HG03175 (cell line): ENCODE measurements around the gene ZNF497.
A peak's percentile ranks its signal among the peaks of the same experiment; 100 is the strongest.
"Not testable (repeated sequence)": the region's sequence is repeated elsewhere in the genome, so short reads cannot be mapped to it uniquely, and the experiment has no call there.

Source experiments
- ATAC-seq: cut with Tn5 transposase; IDR thresholded peaks from one replicate; pipeline ENCODE4 v1.9.1; 2021; ENCODE audit warnings: mild to moderate bottlenecking, moderate library complexity; ENCODE audit not compliant: unreplicated experiment

ZNF497 gene

GRCh38 chr19:58394821-58395219 lies 32.3 kb upstream of the ZNF497 start:
- no peak for ATAC-seq

GRCh38 chr19:58393725-58394033 lies 31.1 kb upstream of the ZNF497 start:
- no peak for ATAC-seq

- no peak for ATAC-seq
Observed at GRCh38 chr19:58392945-58393724, 30.6 kb upstream of the ZNF497 start.

DNA sequence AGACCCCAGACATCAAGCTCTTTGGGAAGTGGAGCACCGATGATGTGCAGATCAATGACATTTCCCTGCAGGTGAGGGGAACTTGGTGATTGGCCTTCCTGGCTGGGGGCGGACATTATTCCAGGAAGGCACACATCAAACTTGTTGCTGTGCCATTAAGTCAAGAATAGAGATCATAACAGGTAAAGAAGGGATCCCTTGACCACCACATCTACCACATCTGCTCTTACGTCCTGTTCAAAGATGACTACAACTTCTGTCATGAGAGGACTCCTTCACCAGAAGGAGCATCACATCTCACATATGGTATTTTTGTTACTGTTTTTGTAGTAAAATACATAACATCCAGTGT lies 25.6 kb upstream of the ZNF497 start:
- ATAC-seq = no peak

DNA sequence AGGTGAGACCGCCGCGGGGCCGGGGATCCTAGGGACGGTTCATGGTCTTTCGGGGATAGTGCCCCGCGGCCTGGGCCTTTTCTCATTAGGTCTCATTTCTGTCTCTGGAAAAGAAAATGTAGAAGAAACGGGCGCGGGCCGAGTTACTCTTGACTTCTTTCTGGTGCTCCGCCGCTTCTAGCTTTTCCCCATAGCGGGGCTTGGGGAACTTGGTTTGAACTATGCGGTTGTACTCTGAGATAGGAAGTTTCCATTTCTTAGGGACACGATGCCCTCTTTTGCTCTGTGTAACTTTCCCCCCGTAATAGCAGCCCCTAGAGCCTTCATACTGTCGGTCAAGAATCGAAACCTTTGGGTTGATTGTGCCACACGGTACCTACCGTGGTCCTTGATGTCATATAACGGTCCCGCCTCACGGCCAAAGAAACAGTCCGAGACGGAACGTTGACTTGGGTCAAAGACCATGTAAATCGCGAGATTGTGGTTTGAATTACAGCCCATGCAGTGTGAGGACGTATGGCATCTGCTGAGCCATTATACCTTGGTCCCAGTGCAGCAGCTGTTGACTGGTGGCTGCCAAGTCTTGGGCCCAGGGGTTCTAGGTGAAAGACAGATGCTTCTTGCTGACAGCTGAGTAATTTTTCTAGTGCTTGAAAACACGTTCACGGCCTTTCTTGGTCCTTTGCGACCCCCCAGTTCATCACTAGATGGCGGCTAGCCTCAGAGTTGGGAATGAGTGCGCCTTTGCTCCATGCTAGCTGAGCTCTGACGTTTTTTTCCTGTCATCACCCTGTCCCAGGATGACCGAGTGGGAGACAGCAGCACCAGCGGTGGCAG lies 25.0 kb upstream of the ZNF497 start:
- no peak for ATAC-seq

DNA sequence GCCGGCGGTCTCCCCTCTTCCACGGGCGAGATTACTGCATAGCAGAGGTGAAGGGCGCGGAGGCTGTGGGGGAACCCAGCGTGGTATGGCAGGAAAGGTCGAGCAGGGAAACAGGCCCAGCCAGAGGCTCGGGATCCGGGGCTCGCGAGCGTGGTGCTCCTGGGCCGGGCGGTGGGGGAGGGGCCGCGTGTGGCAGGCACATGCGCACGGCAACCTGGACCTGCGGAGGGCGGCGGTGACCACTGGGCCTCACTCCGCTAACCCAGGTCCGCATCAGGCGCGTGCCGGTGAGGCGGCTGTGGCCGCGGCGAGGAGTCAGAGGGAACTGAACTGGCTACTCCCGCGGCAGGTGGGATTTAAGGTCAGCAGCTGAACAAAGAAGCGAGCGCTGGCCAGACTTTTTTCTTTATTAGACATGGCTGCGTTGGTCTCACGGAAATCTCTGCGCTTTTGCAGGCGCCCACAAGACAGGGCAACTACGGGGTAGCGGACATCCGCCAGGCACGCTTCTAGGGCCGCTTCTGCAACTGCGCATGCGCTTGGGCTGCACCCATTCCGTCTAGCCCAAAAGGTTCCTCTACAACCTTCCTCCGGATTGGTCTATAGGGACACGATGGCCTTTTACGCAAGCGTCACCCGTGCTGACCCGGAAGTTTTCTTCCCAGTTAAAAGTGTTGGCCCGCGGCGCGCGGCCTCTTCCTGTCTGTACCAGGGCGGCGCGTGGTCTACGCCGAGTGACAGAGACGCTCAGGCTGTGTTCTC lies 24.2 kb upstream of the ZNF497 start, which contains the start of gene RPS5:
Gene RPS5 (plus strand): TSS at position 694 of the 762 bp plus-strand sequence. CDS start 869 bp downstream, outside the sequence.
- peak; percentile 90 for ATAC-seq

GRCh38 chr19:58385891-58386575 lies 23.5 kb upstream of the ZNF497 start:
- peak; percentile 11 for ATAC-seq

- ATAC-seq = no peak
Observed at GRCh38 chr19:58385313-58385890, 22.9 kb upstream of the ZNF497 start.

DNA sequence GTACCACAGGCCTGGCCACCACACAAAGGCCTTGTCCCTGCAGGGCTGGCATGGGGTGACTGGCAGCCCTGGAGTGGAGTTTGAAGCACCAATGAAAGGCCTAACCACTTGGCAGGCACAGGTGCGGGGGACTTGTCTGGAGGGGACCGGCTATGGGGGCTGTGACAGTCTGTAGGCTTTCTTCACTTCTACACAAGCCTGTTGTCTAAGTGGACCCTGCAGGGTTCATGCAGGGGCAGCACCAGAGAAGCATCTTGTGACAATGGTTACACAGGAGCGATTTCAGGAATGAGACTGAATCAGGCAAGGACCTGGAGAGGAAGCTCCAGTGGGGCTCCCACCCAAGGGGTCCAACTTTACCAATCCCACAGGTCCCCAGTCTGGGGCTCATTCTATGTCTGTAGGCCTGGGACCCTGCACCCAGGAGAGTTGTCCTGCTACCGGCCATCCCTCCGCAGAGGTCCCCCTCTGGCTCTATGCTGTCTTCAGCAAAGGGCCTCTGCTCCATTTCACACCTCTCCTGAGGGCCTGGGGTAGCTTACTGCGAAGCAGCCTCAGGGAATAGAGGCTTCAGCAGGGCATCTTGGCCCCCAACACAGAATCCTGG lies 20.5 kb upstream of the ZNF497 start:
- ATAC-seq = no peak

- ATAC-seq = no peak
Observed at GRCh38 chr19:58381460-58382212, 19.1 kb upstream of the ZNF497 start.

- ATAC-seq = peak; percentile 84
Observed at GRCh38 chr19:58380662-58381459, 18.3 kb upstream of the ZNF497 start, which contains the start of gene ZNF837. Gene ZNF837, minus strand, starts transcription at chr19:58381030. Its CDS starts 11,698 bp downstream, at chr19:58369332.

- no peak for ATAC-seq
Observed at GRCh38 chr19:58380037-58380661, 17.6 kb upstream of the ZNF497 start.

- ATAC-seq = no peak
Observed at GRCh38 chr19:58379246-58379645, 16.7 kb upstream of the ZNF497 start.

DNA sequence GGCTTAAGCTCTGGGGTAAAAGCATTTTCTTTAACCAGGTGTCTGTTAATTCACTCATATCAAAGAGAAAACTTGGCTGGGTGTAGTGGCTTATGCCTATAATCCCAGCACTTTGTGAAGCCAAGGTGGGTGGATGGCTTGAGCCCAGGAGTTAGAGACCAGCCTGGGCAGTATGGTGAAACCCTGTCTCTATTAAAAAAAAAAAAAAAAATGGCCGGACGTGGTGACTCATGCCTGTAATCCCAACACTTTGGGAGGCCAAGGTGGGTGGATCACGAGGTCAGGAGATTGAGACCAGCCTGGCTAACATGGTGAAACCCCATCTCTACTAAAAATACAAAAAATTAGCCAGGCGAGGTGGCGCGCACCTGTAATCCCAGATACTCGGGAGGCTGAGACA lies 14.2 kb upstream of the ZNF497 start:
- not testable (repeated sequence) for ATAC-seq

DNA sequence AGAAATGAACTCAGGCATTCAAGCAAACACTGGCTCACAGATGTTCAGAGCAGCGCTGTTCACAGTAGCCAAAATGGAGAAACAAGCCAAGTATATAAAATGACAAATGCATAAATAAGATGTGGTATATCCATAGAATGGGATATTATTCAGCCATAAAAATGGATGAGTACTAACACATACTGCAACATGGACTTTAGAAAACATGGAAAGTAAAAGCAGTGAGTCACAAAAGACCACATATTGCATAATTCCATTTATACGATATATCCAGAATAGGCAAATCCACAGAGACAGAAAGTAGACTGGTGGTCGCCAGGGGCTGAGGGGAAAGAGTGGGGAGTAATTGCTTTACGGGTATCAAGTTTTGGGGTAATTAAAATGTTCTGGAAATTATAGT lies 11.6 kb upstream of the ZNF497 start:
- no peak for ATAC-seq

GRCh38 chr19:58372311-58373133 lies 10.0 kb upstream of the ZNF497 start:
- ATAC-seq = no peak
